Measurements from ENCODE around the gene SIPA1L2. TPM values are rescaled to one million over a fixed set of nuclear protein-coding genes. Genes with fewer than 3 reads are reported as not detected.

The SIPA1L2 gene
- polyA plus RNA-seq, 12 donors: 22.6 to 46.9 (median 31.7) TPM; not detected in 1

DNA sequence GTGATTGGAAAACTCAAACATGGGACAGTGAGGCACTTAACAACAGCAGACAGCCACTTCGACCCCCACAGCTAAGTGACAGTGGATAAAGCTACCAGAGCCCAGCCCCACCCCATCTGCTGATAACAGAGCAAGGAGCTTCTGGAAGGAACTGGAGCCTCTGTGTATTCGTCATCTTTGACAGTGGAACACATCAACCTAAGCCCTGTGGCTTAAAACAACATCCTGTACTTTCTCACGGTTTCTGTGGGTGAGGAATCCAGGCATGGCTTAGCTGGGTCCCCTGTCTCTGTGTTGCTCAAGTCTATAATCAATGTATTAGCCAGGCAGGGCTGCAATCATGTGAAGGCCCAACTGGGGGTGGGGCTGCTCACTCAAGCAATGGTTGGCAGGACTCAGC, 18.4 kb upstream of the SIPA1L2 start:
- no peak for DNase-seq

DNA sequence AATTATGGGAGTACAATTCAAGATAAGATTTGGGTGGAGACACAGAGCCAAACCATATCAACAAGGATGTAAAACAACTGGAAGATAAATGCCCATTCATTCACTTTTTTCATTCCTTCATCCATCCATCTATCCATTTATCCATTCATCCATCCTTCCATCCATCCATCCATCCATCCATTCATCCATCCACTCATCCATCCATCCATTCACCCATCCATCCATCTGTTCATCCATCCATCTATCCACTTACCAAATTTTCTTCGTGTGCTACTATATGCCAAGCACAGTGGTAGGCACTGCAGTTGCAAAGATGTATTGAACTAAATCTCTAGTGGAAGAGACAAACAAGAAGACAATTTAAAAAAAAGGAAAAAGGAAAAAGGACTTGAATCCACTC, 14.3 kb upstream of the SIPA1L2 start:
- no peak for DNase-seq

DNA sequence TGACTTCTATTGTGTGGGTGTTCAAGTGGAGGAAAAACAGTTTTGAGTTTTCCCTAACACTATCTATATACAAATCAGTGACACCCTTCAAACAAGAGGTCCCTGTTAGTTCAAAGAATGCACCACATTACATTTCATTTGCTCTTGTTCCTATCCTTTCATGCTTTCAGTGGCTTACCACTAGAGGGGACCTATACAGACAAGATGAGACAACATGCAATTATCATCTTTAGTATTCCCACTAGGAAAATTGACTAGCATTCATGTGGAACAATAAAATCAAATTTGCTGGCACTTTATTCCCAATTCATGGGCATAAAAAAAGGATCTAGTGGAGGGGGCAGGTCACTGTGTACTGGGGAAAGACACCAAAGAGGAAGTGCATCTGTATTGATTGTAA, 13.3 kb upstream of the SIPA1L2 start:
- no peak for DNase-seq

DNA sequence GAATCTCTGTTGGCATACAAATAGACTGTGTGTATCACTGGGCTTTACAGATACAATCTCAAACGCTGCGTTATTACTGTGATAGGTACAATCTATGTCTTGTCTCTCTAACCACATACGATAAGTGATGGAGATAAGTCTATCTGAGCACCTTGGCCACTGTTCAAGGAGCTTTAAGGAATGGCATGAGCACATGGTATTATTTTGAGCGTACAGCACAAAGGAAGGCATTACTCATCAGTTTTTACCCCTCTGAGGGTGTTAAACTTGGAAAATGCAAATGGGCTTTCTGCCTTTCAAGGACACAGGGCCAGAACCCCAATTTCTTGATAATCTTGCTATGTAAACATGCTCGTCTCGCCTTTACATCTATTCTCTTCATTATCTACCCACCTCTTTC, 11.6 kb upstream of the SIPA1L2 start:
- no peak for DNase-seq

DNA sequence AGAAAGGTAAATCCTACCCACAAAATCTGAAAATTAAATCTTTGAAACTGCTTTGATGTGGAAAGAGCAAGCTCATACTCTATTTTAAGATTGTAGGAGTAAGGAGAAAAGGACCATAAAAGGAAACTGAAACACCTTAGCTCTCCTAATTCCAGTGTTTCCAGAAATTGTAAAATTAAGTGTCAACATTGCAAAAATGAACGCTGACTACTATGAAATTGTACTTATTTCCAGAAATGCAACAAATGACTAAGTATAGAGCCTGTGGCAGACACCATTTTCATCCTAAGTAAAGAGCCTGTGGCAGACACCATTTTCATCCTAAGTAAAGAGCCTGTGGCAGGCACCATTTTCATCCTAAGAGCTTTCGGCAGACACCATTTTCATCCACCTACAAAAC, 6.9 kb upstream of the SIPA1L2 start:
- no peak for DNase-seq

DNA sequence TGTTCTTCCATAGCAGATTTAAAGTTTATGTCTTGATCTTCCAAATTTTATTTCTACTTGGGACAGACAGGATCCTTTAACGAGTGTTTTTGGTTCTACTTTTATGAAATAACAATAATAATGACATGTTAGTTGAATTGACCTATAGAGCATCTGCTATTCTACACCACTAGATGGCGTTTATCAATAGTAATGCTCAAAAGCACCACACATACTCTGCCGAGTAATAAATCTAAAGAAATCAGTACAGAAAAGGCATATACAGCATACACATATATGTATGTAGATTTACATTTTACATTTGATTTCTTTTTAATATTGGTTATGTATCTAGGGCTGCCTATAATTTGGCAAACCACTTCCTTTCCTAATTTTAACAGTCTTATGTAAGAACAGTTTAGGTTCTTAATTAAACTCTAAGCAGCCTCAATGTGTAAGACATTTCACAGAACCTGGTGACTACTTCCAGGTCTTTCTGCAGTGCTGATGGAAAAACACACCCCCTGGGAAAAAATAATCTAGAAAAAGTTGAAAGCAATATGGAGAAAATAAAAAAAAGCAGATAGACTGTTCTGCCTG, 5.9 kb upstream of the SIPA1L2 start:
- no peak for DNase-seq

DNA sequence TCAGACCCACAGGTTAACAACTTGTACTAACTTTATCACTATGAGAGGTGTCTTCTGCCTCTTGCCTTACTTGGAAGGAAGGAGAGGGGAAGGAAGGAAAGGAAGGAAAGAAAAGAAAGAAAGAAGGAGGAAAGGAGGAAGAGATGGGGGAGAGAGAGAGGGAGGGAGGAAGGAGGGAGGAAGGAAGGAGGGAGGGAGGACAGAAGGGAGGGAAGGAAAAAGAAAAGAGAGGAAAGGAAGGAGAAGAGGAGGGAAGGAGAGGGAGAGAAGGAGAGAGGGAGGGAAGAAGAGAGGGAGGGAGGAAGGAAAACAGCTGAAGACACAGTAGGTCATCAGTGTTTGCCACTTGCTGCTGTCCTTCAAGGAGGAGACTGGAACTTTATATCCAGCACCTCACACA, 5.3 kb upstream of the SIPA1L2 start:
- no peak for DNase-seq

DNA sequence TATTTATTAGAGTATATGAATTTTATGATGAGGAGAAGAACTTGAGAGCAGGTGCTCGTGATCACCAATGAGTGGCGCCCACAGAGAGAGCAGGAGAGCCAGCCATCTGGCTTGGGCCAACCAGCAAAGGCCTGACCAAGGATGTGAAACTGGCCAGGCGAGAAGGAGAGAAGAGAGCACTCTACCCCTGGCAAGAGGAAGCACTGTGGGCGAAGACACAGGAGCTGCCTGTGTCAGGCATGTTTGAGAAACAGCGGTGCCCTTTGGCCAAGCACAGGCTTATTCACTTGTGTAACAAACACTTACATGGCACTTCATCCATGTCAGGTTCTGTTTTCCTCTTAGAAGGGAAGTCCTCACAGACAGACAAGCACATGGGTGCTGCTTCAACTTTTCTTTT, 4.2 kb upstream of the SIPA1L2 start:
- no peak for DNase-seq

DNA sequence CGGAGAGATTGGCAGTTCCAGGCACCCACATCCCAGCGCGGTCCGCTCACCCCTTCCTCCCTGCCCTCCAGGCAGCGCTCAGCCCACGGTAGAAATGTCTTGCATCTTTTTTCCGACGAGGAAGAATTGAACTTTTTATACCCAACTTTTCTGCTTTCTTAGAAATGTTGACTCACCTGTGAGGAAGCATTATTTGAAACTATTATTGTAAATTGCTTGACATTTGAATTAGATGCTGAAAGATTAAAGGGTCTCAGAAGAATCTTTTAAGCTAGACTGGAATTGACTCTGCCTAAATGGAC, 912 bp upstream of the SIPA1L2 start:
- no peak for DNase-seq

DNA sequence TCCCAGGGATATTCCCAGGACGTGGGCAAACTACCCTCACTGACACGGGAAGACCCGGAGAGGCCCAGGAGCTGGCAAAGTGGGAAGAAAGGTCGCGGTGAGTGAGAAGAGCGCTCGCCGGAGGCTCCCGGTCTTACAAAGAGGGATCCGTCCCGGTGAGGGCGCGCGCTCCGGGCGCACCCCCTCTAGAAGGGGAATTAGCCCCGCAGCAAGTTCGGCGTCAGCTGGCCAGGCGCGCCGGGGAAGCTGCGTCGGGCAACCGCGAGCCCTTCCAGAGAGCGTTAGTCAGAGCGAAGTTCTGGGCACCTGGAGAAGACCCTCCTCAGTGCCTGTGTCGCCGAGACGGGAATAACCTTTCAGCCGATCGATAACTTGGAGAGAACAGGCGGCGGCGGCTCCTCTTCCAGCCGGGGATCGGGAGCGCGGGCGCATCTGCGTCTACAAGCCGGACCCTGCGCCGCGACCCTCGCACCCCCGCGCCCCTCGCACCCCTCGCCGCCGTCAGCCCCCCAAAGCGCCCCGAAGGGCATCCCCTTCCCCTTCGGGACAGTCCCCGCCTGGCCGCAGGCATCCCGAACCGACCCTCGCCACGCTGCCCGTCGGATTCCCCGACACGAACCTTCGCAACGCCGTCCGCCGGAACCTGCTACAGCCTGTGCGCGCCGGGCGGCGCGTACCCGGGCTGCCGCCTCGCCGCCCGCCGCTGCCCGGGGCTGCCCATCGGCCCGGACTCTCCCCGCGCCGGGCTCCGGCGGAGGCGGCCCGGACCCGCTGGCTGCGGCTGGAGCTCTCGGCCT, 485 bp downstream of the SIPA1L2 start:
- no peak for DNase-seq

DNA sequence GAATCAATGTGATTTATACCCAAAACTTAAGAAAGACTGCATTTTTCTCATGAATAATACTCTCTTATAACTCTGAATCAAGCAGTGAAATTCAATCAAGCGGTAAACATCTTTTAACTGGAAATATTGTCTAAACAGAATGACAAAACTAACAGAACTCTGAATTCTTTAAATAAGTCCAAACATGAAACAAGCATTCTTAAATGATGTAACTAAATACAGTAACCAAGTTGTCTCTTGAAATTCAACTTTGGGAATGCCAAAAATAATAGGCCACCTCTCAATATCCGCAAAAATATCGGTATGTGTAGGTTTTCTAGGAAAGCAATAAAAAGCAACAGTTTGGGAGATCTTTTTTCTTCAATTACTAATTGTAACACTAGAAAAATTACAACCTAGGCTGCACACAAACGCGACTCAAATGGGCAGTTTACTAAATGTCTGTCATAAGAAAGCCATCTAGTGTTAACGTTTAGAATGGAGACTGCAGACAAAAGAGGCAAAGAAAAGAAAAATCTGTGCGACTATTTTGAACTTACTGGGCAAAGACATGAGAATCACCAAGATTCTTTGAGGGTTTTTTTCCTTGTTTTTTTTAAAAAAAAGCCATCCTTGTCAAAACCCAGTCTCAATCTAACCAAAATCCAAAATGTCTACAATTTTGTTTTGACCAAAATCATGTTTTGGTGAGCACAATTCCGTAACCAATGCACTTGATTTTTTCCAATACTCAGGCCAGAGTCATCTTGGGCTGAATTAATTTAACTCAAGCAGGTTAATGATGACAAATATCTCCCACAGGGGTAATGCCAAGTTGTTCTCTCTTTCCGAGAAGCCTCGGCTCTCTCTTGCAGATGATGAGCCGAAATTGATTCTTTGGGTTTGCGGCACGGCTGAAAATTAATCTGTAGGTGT, 1.3 kb downstream of the SIPA1L2 start:
- no peak for DNase-seq

DNA sequence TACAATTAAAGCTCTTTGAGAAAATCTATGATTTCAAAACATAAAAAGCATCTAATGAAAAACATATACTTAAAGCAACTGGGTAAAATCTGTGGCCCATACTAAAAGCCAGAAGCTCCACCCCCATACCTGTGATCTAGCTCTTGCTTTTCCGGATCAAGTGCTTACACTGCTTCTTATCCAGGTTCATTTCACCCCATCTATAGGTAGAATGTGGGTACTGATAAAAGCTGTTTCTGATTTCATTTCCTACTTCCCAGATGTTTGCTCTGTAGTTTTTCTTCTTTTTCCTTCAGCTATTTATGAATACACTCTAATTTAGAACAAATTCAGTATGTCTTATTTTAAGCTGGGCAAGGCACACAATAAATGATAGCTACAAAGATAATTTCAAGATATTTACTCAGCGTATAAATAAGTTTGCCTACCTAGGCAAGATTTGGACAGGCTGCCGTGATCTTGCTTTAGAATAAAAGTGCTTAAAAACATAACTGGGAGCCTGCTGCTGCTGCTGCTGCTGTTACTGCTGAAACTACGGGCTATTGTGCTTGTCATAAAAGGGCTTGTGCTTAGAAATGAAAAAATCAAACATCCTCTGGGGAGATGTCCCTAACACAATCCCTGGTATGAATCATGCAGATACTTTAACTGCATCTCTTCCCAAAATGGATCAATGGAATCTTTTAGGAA, 2.1 kb downstream of the SIPA1L2 start:
- DNase-seq: no peak

DNA sequence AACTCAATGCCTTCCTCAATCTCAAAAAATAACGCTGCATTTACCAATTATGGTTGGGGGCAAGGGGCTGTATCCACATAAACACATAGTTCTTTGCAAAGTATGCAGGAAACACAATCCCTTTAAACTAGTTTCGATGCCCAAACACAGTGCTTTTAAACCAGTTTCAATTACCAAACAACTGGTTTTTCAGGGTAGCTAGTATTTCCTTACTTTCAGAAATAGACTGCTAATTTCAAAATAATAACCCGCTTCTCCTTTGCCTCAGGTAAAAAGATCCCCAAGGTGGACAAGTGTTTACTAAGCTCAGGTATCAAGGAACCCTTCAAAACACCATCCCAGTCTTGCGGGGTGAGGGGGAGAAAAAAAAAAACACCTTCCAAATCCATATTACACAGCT, 2.8 kb downstream of the SIPA1L2 start:
- DNase-seq: no peak

DNA sequence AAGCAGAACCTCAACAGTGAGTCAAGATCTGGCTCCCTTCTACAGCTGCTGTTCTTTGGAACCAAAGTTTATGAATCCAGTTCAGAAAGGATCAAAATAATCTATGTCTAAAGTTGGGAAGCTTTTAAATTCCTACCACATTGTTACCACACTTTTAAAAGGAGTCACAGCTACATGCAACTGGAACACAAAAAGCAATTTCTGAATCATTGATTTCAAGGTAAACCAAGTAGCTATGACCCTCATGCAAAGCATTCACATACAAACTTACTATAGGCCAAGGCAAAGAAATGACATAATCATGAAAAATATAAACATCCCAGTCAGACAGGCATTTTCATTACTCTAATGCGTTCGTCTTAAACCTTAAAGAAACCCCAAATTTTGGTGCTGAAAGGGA, 3.5 kb downstream of the SIPA1L2 start:
- no peak for DNase-seq

DNA sequence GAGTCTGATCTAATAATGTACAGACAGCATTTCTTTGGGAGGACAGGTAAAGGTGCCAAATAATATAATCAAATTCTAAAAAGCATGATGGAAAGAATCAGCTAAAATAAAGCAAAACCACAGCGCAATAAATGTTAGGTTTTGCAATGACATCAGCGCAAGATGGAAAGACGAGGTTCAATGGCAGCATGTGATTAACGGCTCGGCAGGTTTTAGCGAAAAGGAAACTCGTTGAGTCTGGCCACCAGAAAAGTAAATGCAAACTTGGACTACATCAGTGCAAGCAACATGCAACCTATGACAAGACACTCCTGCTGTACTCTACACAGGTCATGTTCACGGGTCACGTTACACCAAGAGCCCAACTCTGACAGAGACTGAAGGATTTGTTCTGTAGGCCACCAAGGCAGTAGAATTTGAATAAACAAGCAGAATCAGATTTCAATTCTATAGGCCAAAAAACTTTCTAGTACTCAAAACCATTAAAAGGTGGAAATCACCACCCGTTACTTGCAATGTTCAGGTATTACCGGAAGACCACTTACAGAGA, 4.5 kb downstream of the SIPA1L2 start:
- no peak for DNase-seq

DNA sequence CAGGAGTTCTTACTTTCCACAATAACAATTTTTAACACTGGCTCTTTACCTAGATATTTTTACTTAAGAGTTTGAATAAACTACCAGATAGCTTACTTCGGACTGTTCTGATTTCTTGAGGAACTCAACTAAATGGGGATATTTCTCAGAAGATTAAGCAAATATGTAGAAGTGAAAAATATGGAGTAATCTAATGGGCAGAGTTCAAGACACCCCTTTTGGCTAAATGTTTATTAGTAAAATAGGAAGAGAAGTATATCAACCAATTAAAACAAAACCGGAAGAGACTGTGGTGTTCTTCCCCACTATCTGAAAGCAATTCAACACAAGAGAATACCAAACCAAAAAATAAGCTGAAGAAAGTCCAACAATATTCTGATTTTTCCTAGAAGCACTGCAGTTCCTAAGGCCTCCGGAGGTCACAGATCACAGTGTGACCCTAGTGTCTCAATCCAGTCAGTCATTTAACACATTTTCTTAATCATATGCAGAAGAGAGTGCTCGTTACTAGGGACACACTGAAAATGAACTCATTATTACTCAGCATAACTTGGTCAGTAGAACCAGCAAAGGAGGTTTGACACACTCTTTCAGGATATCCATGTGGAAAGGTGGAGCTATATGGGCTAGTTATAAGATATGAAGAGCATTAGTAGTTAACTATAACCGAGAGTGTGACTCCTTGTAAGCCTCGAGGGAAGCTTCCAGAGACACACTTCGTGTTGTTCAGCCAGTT, 5.2 kb downstream of the SIPA1L2 start:
- DNase-seq: no peak

DNA sequence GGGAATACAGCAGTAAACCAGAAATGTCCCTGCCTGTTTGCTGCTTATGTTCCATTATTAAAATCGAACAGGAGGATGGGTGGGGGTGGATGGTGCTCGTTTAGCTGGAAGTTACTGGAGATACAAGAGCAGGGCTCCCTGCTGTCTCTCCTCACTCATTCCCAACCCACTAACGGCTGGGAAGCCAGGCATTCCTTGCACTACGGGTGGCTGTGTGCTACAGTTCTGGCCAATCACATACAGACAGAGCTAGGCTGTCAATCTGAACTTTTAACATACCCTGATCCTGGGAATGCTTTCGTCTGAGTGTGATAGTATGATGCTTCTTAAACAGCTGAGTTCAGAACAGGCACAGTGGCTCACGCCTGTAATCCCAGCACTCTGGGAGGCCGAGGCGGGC, 7.0 kb downstream of the SIPA1L2 start:
- DNase-seq: no peak

DNA sequence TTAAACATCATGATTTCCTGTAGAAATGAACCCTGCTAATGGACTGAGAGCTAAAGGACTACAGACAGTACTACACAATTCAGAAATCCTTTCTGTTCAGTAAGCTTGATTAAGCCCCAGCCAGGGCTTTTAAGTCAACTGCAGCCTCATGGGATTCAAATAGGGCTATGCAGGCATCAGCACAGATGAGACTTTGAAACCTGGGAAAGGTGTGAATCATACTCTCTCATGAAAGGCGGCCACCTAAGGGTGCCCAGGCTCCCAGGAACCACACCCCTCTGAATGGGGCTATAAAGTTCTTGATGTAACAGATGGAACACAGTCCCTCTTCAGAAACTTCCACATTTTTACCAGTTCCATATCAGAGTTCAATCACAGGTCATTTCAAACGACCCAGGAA, 7.6 kb downstream of the SIPA1L2 start:
- DNase-seq: no peak

DNA sequence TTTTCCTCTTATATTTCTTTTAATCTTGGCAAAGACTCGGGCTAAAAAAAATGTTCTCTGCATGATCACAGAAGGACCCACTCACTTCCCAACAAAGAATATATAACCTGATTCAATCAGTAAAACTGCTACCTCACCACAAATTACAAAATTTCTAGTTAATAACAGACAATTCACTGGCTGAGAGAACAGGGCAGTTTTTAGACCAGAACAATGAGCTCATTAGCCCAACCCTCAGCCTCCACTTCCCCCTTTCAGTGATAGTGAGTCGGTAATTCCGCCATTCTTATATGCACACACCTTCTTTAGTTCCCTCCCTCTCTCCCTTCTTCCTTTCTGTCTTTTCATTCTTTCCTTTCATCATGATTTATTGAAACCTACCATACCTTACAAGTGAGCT, 8.9 kb downstream of the SIPA1L2 start:
- no peak for DNase-seq

DNA sequence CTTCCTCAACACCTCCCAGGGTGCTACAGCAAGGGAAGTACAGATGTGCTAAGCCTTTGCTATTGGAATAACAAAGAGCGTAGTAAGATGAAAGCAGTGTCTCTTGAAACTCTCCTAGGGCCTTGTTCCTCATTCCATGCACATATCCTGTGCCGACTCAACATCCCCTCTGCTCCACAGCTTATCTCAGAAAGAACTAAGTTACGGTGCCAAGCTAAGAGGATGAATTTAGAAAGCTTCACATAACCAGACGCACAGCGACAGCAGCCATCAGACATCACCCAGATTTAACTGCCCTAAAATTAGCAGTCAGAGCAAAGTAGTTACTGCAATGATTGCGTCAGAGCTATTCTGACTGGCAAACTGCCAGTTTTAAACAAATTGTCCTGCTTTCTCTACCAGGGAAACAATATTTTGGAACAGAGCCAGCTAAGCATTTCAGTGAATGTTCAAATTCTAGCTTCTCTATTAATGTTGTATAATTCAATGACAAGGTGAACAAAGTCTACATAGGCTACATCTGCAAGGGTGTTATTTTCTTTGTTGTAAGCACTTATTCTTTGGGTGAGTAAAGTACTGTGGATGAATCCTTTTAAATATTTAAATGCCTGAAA, 9.5 kb downstream of the SIPA1L2 start:
- no peak for DNase-seq

DNA sequence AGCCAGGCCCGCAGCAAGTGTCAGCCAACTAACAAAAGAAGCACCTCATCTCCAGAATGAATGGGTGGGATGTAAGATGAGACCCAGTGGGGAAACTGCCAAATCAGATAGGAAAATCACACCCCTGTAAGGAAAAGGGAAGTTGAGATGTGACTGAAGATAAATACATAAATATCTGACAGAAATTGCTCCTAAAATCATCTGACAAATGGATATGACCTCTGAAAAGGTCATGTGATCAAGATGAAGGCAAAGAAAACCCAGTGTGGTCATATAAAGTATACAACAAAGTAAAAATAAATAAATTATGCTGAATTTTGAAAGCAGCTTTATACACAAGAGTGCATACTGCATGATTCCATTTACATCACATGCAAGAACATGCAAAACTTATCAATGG, 12.7 kb downstream of the SIPA1L2 start:
- no peak for DNase-seq

Measured in muscle of arm (tissue), 12 donors.